Measurements from ENCODE around the gene CARD10. TPM values are rescaled to one million over a fixed set of nuclear protein-coding genes. Genes with fewer than 3 reads are reported as not detected.
A peak's percentile ranks its signal among the peaks of the same experiment; 100 is the strongest.

CARD10 gene
- total and polyA plus RNA-seq, 2 of the 13 experiments (the other 11 are each of a cell fraction or from before 2014, with no cell fraction given), result 35.2 to 55.8 TPM

DNA sequence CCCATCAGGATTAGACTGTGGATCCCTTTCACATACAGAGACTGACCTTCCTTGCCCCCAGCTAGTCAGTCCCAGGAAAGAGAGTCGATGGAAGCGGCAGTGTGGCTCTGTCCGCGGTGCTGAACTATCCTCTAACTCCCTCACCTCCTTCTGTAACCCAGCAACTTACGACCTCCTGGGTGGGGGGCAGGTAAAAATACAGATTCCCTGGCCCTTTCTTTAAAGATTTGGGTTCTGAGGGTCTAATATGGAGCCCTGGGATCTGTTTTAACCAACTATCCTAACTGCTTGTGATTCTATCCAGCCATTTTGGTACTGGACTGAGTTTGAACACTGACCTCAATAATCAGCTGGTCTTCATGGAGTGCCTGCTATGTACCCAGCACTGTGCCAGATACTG lies 56.2 kb downstream of the CARD10 start (continued):
- no peak for TF ChIP-seq THYN1 (CRISPR knock-in tag; IDR thresholded peaks at IDR 0.05; ENCODE audit: borderline replicate concordance, low read depth)
- TF ChIP-seq REPIN1 (CRISPR knock-in tag; IDR thresholded peaks at IDR 0.05; ENCODE audit: borderline replicate concordance, low read depth), result no peak
- no peak for TF ChIP-seq ZBTB7B (CRISPR knock-in tag; IDR thresholded peaks at IDR 0.05)
- TF ChIP-seq, protein P1, sequence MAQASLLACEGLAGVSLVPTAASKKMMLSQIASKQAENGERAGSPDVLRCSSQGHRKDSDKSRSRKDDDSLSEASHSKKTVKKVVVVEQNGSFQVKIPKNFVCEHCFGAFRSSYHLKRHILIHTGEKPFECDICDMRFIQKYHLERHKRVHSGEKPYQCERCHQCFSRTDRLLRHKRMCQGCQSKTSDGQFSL (CRISPR knock-in tag; IDR thresholded peaks at IDR 0.05), result no peak
- no peak for TF ChIP-seq MED8 (CRISPR knock-in tag; IDR thresholded peaks at IDR 0.05; ENCODE audit: insufficient replicate concordance)
- no peak for TF ChIP-seq YY1 (IDR thresholded peaks at IDR 0.05; ENCODE audit: insufficient read depth, insufficient replicate concordance, low read depth, low read length)
- peak; percentile 24; the same call in 1 of the 2 replicates for TF ChIP-seq HOXA5 (CRISPR knock-in tag; IDR thresholded peaks at IDR 0.05)

DNA sequence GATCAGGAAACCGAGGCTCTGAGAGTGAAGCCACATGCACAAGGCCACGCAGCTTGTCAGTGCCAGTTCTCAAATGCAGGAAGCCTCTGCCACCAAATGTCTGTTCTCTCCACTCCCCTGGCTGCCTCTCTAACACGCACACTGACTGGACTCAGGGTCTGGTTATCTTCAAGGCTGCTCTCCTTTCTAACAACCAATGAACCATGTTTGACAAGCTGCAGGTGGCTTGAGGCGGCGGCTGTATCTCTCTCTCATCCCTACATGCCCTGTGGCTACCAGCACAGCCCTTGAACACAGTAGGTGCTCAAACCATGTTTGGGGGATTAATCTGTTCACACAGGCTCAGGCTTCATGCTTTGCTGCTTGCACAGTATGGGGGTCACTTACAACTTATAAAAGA lies 56.8 kb downstream of the CARD10 start:
- no peak overlapping the region for H3K9ac ChIP-seq (ENCODE audit: insufficient read depth, low read depth, low read length)
- in situ Hi-C loops (cut with HindIII; ENCODE audit: extremely low pct_ligation_motif_present, low pct_unique_long_range_greater_than_20kb), result no loop called here
- no peaks in the 10 kb centered on the region for H3K36me3 ChIP-seq (replicated peaks in 1 of 2; ENCODE audit: control insufficient read depth in 1 of 2, insufficient read depth in 2 of 2, low read length in 2 of 2)
- FAIRE-seq, result no peak
- H3K27ac ChIP-seq (ENCODE audit: extremely low read length, insufficient read depth, low read length), result no peak overlapping the region
- H3K4me2 ChIP-seq (ENCODE audit: low read depth, low read length), result no peak overlapping the region
- H3K79me2 ChIP-seq (ENCODE audit: insufficient read depth, low read length), result no peaks in the 10 kb centered on the region
- CTCF ChIA-PET (ENCODE audit: low intra/inter-chr PET ratio, low total read pairs), result no interaction called here
- no peak overlapping the region for H3K4me3 ChIP-seq (replicated peaks in 1 of 3; ENCODE audit: insufficient read depth in 1 of 3, low read depth in 2 of 3, low read length in 3 of 3)
- intact Hi-C loops (cut with micrococcal nuclease; ENCODE audit: unreplicated experiment), result no loop called here
- no peaks in the 10 kb centered on the region; a peak in 2 of 5 replicates for H3K27me3 ChIP-seq (ENCODE audit: control insufficient read depth in 1 of 2, insufficient read depth in 2 of 2, low read length in 2 of 2)
- DNase-seq (ENCODE audit: low spot score), result no peak
- no peak for ATAC-seq
- H3K4me1 ChIP-seq (ENCODE audit: insufficient read depth, low read length), result no peaks in the 10 kb centered on the region
- H4K20me1 ChIP-seq (ENCODE audit: insufficient read depth, low read length), result peaks cover 4% of the 10 kb centered on the region; the same call in 1 of the 2 replicates
- no peak overlapping the region for H2AFZ ChIP-seq (ENCODE audit: low read length)
- POLR2A ChIA-PET, result no interaction called here
- H3K9me3 ChIP-seq (ENCODE audit: low read length), result no peaks in the 10 kb centered on the region
- no TSS peak for BruUV-seq (replicated peaks)
- 67% methylated on average over 3 of the region's 5 CpGs for WGBS (ENCODE audit: low lambda C conversion rate)
- TF ChIP-seq ZNF672 (CRISPR knock-in tag; IDR thresholded peaks at IDR 0.05) (no peak), ZNF747 (CRISPR knock-in tag; IDR thresholded peaks at IDR 0.05; ENCODE audit: borderline replicate concordance) (no peak), ATF7-NPFF (CRISPR knock-in tag; IDR thresholded peaks at IDR 0.05; ENCODE audit: low read depth) (no peak), NFRKB (IDR thresholded peaks at IDR 0.05) (no peak), ZNF746 (CRISPR knock-in tag; IDR thresholded peaks at IDR 0.05) (no peak), ZNF33B (CRISPR knock-in tag; IDR thresholded peaks at IDR 0.05) (no peak), RBFOX2 (IDR thresholded peaks at IDR 0.05; ENCODE audit: low read depth, low read length) (no peak), FOXK2 (IDR thresholded peaks at IDR 0.05) (no peak), ZC3H4 (CRISPR knock-in tag; IDR thresholded peaks at IDR 0.05; ENCODE audit: borderline replicate concordance) (no peak), ZNF749 (CRISPR knock-in tag; IDR thresholded peaks at IDR 0.05; ENCODE audit: borderline replicate concordance) (no peak)
- TF ChIP-seq, protein P2, sequence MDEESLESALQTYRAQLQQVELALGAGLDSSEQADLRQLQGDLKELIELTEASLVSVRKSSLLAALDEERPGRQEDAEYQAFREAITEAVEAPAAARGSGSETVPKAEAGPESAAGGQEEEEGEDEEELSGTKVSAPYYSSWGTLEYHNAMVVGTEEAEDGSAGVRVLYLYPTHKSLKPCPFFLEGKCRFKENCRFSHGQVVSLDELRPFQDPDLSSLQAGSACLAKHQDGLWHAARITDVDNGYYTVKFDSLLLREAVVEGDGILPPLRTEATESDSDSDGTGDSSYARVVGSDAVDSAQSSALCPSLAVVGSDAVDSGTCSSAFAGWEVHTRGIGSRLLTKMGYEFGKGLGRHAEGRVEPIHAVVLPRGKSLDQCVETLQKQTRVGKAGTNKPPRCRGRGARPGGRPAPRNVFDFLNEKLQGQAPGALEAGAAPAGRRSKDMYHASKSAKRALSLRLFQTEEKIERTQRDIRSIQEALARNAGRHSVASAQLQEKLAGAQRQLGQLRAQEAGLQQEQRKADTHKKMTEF (CRISPR knock-in tag; IDR thresholded peaks at IDR 0.05), result no peak
- TF ChIP-seq, protein P3, sequence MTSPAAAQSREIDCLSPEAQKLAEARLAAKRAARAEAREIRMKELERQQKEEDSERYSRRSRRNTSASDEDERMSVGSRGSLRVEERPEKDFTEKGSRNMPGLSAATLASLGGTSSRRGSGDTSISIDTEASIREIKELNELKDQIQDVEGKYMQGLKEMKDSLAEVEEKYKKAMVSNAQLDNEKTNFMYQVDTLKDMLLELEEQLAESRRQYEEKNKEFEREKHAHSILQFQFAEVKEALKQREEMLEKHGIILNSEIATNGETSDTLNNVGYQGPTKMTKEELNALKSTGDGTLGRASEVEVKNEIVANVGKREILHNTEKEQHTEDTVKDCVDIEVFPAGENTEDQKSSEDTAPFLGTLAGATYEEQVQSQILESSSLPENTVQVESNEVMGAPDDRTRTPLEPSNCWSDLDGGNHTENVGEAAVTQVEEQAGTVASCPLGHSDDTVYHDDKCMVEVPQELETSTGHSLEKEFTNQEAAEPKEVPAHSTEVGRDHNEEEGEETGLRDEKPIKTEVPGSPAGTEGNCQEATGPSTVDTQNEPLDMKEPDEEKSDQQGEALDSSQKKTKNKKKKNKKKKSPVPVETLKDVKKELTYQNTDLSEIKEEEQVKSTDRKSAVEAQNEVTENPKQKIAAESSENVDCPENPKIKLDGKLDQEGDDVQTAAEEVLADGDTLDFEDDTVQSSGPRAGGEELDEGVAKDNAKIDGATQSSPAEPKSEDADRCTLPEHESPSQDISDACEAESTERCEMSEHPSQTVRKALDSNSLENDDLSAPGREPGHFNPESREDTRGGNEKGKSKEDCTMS (CRISPR knock-in tag; conservative IDR thresholded peaks at IDR 0.05), result no peak
- TF ChIP-seq, protein P4, sequence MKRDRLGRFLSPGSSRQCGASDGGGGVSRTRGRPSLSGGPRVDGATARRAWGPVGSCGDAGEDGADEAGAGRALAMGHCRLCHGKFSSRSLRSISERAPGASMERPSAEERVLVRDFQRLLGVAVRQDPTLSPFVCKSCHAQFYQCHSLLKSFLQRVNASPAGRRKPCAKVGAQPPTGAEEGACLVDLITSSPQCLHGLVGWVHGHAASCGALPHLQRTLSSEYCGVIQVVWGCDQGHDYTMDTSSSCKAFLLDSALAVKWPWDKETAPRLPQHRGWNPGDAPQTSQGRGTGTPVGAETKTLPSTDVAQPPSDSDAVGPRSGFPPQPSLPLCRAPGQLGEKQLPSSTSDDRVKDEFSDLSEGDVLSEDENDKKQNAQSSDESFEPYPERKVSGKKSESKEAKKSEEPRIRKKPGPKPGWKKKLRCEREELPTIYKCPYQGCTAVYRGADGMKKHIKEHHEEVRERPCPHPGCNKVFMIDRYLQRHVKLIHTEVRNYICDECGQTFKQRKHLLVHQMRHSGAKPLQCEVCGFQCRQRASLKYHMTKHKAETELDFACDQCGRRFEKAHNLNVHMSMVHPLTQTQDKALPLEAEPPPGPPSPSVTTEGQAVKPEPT (CRISPR knock-in tag; IDR thresholded peaks at IDR 0.05; ENCODE audit: low read depth), result no peak

All from HepG2 (cell line).